ENCODE results near the gene ADGRL2.

The ADGRL2 gene

DNA sequence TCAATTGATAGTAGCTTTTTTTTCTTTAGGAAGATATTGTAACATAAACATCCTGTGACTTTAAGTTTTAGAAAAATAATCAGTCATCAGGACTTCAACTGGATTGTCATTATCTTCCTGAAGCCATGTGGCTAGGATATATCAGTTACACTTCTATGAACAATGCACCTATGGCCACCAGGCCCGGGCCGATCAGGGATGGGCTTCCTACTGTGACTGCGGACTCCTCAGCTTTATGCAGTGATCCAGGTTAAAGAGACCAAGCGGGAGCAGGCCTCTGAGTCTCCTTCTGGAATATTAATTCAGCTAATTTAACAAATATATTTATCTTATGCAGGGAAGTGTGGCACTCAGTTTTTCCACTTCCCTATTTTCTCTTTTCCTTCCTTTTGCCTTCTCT is 200.6 kb downstream of the ADGRL2 start:
- no peak for DNase-seq

DNA sequence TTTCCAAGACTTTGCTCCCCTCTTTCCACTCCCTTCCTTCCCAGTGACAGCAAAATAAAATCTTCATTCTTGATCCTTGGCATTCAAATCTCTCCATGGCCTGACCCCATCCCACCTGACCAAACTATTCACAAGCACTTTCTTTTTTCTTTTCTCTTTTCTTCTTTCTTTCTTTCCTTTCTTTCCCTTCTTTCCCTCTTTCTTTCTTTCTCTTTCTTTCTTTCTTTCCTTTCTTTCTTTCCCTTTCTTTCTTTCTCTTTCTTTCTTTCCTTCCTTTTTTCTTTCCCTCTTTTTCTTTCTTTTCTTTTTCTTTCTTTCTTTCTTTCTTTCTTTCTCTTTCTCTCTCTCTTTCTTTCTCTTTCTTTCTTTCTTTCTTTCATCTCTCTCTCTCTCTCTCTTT is 207.1 kb downstream of the ADGRL2 start:
- DNase-seq, result no peak

DNA sequence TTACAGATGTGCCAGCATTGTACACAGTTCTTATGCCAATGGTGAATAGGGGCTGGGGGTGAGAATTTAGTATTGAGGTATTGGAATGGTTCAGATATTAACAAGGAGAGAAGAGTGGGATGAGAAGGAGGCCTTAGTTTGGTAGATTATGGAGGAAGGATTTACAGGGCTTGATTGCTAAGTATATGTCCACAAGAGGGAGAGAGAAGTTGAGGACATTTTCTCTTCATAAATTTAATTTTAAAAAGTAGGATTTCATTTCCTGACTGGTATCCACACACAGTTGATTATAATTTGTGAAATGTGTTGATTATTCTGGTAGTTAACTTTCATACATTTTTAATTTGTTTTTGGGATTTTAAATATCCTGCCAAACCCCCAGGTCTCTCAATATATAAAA is 213.0 kb downstream of the ADGRL2 start:
- DNase-seq, result no peak

DNA sequence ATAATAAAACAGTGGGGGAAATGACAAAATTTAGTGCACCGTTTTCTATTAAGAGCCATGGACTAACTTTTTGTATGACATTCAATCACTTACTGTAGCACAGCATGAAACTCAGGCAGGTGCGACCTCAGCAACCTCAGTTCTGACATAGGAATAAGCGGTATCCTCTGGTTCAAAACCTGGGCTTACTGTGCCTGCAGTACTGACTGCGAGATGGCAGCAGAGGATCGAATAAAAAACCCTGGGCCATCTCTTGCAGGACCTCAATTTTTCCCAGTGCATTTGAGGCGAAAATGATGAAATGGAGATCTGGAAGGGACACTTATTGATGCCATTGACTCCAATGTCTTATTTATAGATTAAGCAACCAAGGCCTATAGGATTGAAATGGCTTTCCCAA is 214.7 kb downstream of the ADGRL2 start:
- no peak for DNase-seq

DNA sequence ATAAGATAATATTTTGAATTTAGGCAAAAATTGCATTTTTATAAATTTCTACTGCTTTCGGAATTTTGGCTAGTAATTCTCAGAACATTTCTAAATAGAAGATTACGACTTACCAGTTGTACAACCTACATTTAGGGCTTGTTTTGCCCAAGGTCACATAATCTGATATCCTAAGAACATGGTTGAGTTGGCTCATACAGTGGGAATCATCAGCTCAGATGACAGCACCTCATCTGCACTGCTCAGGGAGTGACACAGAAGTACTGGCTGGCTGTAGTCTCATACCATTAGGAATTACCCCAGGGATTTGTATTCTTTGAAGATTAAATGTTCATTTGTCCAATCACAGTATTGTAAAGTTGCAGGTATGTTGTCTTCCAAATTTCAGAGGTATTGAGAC is 217.6 kb downstream of the ADGRL2 start:
- no peak for DNase-seq

DNA sequence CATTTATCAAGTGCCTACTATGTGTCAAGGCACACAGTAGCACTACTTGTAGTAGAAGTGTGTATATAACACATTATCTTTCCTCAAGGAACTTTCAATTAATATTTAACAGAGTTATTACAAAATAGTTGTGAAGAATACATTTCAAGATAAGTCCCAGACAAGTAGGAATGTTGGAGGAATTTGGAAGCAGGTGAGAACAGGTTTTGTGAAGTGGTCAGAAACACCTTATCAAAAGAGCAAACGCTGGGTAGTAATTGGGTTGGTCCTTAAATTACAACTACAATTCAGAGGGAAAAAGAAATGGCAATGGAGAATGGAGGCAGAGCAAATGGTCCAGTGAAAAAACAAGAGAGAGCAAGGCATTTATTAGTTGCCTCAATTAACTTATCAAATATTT is 218.8 kb downstream of the ADGRL2 start:
- no peak for DNase-seq

DNA sequence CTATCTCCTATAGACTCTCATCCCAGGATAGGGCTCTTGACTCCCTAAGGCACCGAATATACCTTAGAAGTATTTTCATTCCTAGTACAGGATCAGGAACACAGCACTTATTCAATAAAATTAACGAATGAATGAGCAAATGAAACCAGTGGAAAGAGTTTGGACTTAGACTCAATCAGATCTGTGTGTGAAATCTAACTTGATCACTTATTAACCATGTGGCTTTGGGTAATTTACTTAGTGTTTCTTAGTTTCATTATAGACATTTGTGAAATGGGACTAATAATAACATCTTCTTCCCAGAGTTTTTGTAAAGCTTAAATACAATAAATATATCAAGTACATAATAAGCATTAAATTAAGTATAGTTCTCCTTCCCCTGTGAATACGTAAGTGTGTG is 230.1 kb downstream of the ADGRL2 start:
- DNase-seq, result no peak

DNA sequence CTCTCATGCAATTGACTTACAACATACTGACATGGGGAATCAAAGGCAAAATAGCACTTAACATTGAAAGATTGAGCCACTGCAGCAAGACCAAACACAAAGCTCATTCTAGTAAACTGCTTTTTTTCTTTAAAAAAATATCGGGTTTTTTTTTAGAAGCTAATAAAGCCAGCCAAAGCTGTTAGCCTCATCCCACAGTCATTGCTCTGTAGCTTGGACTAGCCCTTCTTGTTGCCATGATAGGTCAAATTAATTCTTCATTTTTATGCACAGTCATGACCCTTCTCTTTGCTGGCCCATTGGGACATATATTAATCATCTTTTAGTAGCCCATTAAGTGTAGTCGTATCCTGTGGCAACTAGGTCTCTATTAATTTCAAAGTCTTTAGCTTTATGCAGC is 231.3 kb downstream of the ADGRL2 start:
- no peak for DNase-seq

DNA sequence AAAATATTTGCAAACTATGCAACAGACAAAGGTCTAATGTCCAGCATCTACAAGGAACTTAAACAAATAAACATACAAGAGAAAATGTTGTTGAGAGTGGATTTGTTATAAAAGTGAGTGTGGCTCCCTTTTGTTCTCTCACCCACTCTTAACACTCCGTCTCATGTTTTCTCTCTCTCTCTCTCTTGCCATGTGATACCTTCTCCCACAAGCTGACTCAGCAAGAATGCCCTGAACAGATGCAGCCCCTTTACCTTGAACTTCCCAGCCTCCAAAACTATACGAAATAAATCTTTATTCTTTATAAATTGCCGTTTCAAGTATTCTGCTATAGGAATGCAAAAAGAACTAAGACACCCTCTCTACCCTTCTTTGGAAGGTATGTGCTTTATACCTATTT is 234.1 kb downstream of the ADGRL2 start:
- no peak for DNase-seq
